Neural progenitor cell (in vitro differentiated cells): Measurements from ENCODE around the gene P2RX5.
"Not testable (repeated sequence)": the region's sequence is repeated elsewhere in the genome, so short reads cannot be mapped to it uniquely, and the experiment has no call there.

ENCODE experiments used
- EZH2 ChIP-seq: fragments of 200-600 bp; sonication (generic); IDR thresholded peaks from 2 replicates; pipeline ENCODE4 v1.6.1; 2017; ENCODE audit warnings: antibody characterized with exemption, mild to moderate bottlenecking, moderate library complexity
- TF ChIP-seq, protein P1 (sequence below): fragments of 200-600 bp; sonication (generic); IDR thresholded peaks from 2 replicates; pipeline ENCODE4 v1.5.1; 2017; ENCODE audit warnings: antibody characterized with exemption, mild to moderate bottlenecking

DNA sequence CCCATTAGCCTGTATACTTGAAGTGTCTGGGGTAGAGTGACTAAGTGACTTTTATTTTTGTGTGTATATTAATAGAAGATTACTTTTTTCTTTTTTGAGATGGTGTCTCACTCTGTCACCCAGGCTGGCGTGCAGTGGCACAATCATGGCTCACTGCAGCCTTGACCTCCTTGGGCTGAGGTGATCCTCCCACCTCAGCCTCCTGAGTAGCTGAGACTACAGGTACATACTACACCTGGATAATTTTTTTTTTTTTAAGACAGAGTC lies 9.7 kb upstream of the P2RX5 start:
- TF ChIP-seq, protein P1, sequence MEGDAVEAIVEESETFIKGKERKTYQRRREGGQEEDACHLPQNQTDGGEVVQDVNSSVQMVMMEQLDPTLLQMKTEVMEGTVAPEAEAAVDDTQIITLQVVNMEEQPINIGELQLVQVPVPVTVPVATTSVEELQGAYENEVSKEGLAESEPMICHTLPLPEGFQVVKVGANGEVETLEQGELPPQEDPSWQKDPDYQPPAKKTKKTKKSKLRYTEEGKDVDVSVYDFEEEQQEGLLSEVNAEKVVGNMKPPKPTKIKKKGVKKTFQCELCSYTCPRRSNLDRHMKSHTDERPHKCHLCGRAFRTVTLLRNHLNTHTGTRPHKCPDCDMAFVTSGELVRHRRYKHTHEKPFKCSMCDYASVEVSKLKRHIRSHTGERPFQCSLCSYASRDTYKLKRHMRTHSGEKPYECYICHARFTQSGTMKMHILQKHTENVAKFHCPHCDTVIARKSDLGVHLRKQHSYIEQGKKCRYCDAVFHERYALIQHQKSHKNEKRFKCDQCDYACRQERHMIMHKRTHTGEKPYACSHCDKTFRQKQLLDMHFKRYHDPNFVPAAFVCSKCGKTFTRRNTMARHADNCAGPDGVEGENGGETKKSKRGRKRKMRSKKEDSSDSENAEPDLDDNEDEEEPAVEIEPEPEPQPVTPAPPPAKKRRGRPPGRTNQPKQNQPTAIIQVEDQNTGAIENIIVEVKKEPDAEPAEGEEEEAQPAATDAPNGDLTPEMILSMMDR, result not testable (repeated sequence)
- TF ChIP-seq EZH2, result not testable (repeated sequence)
